Spleen (tissue), 7 donors: Measurements from ENCODE around the gene LGALSL.

Experiments
- CTCF ChIP-seq, 11 experiments: fragments of 200-600 bp in 7 of 11; fragments of 450-650 bp in 4 of 11; sonication (generic) in 4 of 11; IDR thresholded peaks in 8 of 11; conservative IDR thresholded peaks in 3 of 11; 1 replicate in 7 of 11; 2 replicates in 4 of 11; pipeline versions ENCODE4 v1.4.0 to v1.8.0; 2016 to 2021; ENCODE audit warnings: antibody characterized with exemption in 11 of 11, inconsistent platforms in 4 of 11, mild to moderate bottlenecking in 1 of 11
- POLR2AphosphoS5 ChIP-seq, 3 donors: sonication (generic); formaldehyde crosslinking; IDR thresholded peaks; one replicate each; pipeline ENCODE4 v1.5.1; 2017; ENCODE audit warnings: antibody characterized with exemption in 3 of 3
- donor health status: DM: no; HTN: no; CAD: no; lungs with moderate emphysema.
- donor health status: DM: no; HTN: no; CAD: no.
- donor health status: DM: no; HTN: no; CAD: no.

DNA sequence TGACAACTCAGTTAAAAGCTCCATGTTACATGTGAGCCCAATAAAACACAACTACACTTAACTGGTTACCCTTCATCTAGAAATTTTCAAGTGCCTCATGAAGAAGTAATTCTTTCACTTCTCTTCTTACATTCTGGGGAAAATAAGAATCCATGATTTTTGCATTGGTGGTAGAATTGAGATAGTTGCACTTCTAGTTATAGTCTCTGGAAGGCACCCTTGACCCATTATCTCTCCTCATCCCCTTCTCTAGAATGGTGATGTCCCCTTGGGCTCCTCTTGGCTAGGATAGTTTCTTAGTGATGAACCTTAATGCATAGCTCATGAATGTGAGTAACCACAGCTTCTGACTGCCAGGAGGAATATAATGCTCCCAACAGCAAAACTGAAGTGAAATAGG, 3.6 kb downstream of the LGALSL start:
- TF ChIP-seq CTCF (IDR thresholded peaks at IDR 0.05 in 8 of 11, conservative IDR thresholded peaks at IDR 0.05 in 3 of 11) (no peak), POLR2AphosphoS5 (IDR thresholded peaks at IDR 0.05) (no peak)
